GM18502 (cell line): ENCODE data around the gene GLRA3.
A peak's percentile ranks its signal among the peaks of the same experiment; 100 is the strongest.
"Not testable (repeated sequence)": the region's sequence is repeated elsewhere in the genome, so short reads cannot be mapped to it uniquely, and the experiment has no call there.

Experiments
- ATAC-seq: cut with Tn5 transposase; IDR thresholded peaks from one replicate; pipeline ENCODE4 v1.9.1; 2021; ENCODE audit warnings: mild to moderate bottlenecking; ENCODE audit not compliant: unreplicated experiment, poor library complexity

Gene GLRA3

DNA sequence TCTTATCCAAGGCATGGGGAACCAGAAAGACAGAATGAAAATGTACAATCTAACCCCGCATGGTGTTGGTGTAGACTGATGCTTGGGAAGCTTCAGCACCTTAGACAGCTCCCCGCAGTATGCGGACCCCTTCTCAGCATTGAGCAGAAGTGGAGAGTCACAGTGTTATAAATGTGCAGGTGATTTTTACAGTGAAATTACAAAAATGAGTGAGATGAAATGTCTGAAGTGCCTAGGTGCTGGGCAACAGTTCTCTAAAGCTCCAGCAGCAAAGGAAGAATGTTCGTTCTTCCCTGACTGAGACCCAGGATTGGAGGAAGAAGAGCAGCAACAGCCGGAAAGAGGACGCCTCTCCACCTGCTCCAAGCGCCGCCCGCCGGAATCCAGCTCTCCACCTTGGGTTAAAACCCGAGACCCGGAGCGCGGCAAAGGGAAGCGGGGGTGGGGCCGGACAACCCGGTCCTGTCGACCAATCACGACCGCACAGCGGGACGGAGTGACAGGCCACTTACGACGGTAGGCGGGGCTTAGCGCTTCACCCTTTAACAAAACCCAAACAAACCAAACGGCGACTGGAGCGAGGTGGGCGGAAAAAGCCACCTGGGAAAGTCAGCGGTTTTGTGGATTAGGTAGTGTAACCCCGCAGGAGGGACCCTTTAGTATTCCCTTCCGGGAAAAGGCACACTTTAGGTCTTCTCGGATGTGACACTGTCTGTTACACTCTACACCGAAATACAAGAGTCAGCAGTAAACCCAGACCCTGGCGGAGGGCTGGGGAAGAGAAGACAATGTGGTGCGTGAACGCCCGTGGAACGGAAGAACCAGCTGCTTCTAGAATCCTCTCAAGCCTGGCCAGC is at the start of gene GLRA3:
GLRA3 (minus strand) TSS at position 403 of the 857 bp plus-strand sequence. CDS start 436 bp downstream, outside the sequence.
- peak; percentile 90 for ATAC-seq

DNA sequence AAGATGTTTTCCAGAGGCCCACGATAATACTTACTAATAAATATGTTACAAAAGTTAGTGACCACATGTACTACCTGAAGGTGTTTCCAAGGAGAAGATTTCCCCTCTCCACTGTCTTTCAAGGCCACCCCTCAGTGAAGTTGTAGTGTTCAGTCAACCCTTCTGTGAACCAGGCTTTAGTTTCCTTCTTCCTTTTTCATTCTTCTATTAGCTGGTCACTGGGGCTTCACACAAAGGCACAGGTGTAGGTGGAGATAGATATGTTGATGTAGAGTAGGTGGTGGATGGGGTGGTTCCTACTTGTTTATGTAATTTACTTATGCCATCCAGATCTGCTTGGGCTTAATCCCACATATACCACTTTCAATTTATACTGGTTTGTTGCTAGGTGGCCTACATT is 45.9 kb upstream of the GLRA3 start:
- ATAC-seq = no peak

DNA sequence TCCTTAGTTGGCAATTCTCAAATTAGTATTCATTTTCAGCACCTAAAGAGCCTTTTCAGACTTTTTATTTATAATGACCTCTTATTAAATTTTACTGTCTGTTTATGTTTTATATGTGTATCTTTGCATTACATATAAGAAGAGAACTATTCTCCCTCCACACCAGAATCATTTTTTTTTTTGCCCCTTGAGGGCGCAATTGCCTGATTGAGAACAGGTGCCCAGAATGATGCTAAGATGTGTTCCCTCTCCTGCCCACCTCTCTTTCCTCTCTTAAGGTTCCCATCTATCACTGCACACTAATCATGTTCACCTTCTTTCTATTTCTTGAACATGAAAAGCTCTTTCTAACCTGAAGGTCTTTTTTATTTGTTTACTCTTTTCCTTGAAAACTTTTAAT is 44.9 kb upstream of the GLRA3 start:
- ATAC-seq = peak; percentile 47

DNA sequence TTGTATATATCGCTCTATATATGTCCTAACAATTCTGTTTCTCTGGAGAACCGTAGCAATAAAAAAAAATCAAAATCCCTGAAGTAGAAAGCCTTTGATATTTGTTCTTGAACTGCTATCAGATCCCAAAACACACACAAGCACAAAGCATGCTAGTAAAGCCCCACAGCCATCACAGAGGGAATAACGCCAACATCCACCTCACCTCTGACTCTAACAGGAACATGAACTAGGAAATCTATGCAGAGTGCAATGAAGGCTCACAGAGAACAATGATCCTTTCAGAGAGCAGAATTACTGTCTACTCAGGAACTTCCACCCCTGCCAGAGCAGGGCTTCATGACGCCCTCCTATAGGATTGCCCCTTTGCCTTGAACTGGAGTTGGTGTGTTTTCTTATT is 44.1 kb upstream of the GLRA3 start:
- ATAC-seq = not testable (repeated sequence)

DNA sequence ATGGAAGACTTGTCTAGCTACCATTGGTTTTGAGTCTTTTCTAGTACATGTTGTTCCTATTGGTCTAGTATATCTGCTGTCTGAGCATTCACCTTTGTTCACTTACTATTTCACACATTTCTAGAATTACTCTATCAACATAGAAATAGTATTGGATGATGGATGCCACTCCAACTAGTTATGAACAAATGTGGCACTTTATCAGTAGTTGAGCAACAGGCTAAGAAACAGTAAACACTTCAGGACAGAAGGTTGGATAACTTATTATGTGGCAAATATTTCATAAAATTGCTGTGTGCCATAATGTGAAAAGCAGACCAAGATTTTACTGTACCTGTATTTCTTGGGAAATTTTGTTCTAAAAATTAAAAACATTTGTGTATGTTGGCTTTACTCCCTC is 42.4 kb upstream of the GLRA3 start:
- no peak for ATAC-seq

DNA sequence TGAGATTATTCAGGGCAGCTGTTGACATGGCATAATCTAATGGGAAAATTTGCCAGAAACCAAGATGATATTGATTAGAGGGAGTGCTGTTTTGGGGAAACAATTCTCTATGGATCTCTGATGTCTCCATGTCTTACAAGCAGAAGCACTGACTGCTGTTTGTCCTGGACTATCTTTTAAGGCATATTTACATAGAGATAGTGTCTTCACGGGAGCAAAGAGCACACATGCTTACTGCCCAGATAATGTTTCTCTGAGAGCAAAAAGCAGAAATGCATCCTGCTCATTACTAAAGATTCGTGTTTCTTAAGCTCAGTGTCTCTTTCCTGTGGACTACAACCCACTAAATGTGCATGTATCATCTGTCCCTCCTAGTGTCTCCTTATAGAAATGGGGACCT is 41.3 kb upstream of the GLRA3 start:
- no peak for ATAC-seq

DNA sequence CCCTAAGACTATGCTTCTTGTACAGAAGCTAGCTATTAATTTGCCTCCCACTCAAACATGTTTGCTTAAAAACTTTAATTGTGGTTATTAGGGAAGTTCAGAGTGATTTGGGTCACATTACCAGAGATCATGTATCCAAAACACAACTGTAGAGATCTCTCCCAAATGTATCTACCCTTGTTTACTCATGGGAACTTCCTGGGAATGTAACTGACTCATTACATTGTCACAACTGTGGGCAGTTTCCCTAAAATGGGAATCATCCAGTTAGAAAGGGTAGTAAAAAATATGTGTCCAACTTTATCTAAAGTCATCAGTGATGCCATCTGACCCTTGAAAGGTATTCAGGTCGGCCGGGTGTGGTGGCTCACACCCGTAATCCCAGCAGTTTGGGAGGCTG is 40.3 kb upstream of the GLRA3 start:
- no peak for ATAC-seq

DNA sequence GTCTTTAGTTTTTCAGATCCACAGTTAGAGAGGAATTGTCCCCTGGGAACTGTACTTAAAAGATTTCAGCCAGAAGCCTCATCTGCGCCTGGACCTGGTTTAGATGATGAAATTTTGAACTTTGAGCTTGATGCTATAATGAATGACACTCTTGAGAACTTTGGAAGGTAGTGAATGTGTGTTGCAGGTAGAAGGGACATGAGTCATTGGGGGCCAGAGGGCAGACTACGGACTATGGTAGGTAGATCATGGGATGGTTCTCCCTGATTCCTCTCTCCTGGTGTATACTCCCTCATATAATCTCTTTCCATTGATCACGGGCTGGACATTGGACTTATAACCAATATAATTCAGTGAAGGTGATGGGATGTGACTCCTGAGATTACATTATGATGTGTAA is 38.9 kb upstream of the GLRA3 start:
- ATAC-seq = no peak

DNA sequence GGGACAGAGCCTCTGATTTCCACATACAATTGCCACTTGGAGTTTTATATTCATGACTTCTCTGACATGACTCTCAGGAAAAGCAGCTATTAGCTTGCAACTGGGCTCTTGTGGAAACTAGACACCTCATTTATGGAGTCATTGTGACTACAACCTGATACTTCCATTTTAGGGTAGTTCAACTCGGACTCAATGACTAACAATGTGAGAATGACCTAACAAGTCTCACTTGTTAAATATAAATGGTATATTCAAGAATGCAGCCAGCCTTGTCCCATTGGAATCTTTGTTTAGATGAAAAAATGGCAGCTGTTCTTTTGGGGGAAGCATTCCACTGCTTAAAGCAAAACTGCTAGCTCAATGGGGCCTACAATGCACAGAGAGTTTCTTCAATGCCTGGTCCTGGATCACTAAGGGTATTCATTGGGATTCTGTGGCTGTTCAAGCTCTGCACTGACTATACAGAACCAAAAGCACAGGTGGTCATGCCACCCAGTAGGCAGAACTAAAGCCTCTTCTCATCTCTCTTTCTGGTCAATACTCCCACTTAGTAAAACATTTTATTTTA is 36.5 kb upstream of the GLRA3 start:
- no peak for ATAC-seq

DNA sequence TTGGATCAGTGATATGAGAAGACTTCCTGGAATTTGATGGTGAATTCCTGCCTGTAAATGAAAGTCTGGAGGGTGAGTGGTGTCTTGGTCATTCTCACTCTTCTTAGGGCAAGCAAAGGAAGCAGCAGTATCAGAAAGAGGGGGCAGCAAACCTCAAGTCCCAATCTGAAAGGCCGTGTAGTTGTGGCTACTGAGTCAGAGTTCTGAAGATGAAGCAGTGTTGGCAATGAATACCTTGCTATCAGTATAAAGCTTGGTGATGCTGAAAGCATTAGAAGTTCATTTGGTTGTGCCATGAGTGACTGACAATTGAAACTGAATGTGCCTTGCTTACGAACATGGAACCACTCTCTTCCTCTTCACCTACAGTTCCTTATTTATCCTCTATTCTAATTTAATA is 35.0 kb upstream of the GLRA3 start:
- no peak for ATAC-seq

DNA sequence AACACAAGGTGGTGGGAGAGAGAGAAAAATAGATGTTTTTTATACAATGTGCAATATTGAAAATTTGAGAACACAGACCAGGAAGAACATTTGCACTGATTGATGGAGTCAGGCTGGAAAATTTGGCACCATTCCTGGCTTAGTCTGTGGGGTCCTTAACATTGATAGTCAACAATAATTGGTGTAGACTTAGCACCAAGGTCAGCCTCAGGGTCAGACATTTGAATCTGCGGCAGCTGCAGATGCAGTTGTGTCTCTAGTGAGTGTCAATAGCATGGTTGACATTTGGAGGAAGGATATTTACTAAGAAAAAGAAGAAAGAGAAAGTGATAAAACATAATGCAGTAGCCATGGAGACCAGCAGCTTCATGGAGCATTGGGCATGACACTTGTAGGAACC is 31.5 kb upstream of the GLRA3 start:
- no peak for ATAC-seq

DNA sequence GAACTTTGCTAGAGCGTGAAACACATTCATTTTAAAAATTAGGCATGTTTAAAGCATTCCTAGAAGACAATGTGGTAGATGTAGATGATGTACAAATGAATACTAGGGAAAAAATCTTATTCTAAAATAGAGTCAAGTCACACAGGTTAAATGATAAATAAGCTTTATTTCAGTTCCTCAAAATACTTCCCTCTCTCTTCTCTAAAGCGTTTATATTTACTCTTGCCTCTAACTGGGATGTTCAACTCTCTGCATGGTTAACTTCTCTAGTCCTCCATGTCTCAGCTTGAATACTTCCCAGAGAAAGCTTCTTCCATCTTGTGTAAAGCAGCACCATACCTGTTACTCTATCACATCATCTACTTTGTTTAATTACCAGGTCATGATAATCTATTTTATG is 30.9 kb upstream of the GLRA3 start:
- ATAC-seq = no peak

DNA sequence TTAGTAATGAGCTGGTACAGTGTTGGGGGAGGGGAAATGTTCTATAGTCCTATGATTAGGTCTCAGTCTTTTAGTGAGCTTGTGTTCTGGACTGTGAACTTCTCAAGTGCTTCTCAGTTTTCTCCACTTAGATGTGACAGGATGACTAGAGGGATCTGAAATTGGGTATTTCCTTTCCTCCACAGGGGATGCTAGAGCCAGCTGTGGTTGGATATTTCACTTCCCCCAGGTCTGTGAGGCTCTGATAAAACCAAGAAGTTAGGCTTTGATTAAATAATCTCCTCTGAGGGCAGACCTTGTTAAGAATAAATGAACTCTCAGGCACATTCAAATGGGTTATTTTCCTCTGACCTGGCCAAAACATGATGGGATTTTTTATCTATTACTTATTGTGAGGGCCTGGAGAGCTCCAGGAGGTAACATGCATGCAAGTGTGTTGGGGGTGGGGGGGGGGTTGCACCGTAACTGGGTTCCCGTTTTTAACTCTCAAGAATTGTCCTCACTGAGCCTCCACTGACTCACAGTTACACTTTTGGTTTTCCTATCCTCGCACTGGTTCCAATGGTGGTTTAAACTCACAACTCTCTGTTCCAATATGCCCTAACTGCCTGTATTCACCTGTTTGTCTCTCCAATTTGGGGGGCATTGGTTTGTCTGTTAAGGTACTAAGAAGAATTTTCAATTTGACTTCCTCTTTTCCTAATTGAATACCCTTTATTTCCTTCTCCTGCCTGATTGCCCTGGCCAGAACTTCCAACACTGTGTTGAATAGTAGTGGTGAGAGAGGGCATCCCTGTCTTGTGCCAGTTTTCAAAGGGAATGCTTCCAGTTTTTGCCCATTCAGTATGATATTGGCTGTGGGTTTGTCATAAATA is 28.1 kb upstream of the GLRA3 start:
- no peak for ATAC-seq

DNA sequence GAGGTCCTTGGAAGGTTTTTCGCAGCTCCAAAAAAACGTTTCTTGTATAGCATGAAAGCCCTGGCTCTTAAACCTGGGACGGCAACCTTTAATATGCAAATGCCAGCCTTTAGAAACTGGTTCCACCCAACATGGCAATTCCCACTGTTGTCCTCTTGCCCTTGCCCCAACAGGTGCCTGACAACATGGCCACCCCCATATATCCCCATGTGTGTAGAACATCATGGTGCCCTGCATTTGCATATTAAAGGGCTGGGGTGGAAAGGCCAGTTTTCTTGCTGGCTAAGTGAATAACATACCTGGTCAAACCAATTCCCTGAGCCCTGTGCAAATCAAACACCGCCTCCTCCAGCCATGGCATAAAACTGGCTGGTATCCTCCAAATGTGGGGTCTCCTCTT is 26.0 kb upstream of the GLRA3 start:
- no peak for ATAC-seq

DNA sequence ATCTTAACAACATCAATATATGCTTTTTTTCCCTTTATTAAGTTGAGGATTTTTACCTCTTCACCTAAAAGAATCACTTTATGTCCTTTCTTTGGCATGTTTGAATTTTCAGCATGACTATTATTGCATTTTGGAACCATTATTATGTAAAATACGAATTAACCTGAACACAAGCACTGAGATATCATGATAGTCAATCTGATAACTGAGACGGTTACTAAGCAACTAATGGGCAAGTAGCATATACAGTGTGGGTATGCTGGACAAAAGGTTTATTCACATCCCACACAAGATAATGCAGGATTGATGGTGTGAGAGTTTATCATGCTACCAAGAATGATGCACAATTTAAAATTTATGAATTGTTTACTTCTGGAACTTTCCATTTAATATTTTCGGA is 24.6 kb upstream of the GLRA3 start:
- ATAC-seq = no peak

DNA sequence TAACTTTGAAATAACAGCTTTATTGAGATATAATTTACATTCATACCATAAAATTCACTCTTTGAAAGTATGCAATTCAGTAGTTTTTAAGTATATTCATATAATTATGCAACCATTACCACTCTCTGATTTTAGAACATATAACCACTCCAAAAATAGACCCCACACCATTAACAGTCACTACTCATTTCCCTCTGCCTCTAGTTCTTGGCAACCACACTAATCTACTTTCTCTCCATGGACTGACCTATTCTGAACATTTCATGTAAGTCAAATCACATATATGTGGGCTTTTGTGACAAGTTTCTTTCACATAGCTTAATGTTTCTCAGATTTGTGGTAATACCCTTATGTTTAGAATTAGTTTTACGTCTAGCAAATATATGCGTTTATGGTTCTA is 19.5 kb upstream of the GLRA3 start:
- no peak for ATAC-seq

DNA sequence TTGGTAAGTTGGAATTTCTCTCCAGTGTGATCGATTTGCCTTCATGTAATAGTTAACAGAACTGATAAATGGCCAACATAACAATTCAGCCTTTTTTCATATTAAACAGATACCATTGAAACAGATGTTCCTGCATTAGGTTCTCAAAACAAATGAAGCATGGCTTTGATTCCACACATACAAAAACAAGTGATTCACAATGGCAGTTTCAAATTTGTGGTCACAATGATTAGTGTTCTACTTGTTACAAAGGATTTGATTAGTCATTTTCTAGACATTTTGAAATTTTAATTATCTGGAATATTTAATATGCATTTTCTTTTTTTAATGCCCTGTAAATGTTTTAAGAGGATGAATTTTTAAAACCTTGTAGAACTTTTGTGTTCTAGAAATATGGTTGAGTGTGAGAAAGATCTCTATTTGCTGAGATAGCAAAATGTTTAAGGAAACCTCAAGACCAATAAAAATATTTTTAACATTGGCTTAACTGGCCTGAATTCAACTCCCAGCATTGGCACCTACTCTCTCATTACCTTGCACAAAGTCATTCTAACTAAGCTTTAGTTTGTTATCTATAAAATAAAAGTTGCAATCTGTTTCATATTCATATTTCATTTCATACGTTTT is 18.9 kb upstream of the GLRA3 start:
- no peak for ATAC-seq

DNA sequence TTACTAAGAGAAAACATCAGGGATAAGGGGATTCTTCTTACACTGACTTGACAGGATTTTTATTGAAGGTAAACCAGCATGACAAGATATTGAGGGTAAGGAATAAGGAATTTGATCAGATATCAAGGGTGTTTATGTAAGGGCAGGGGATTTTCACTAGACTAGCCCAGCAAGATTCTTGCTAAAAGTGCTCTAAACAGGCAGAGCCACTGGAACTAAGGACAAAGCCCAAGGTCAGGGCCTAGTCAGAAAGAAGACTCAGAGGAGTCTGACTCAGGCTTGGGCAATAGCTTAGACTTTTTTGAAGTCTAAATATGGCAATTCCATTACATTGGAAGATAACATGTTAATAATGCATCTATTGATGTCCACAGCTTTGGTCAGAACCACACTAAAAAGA is 6.5 kb upstream of the GLRA3 start:
- no peak for ATAC-seq

DNA sequence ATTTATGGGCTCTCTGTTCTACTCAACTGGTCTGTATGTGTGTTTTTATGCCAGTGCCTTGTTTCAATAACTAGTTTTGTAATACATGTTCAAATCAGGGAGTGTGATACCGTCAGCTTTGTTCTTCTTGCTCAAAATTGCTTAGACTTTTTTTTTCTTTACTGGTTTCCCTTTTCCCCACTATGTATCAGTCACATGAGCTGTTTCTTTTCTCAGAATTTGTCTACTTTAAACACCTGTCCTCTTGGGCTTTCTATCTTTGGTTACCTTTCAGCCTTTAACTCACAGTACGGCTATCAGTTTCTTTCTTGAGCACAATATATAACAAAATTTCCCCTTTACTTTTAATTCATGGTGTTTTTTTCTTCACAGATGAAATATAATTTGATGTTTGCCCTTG is 5.4 kb upstream of the GLRA3 start:
- ATAC-seq = no peak

DNA sequence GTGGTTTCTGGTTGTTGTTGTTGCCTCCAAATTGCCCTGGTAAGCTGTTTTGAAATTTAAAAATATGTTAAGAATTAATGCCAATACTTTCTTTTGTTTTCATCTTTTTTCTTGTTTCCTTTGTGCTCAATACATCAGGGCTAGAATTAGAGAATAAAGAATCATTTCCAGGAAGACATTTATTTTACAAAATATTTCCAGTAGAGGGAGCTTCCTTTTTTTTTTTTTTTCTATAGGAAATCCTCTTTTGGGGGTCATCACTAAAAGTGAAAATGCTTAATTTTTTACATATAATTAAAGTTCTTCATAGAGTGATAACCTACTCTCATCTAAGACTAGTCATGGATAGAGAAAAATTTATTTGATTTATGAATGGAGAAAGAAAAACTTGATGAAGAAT is 2.4 kb downstream of the GLRA3 start:
- no peak for ATAC-seq

DNA sequence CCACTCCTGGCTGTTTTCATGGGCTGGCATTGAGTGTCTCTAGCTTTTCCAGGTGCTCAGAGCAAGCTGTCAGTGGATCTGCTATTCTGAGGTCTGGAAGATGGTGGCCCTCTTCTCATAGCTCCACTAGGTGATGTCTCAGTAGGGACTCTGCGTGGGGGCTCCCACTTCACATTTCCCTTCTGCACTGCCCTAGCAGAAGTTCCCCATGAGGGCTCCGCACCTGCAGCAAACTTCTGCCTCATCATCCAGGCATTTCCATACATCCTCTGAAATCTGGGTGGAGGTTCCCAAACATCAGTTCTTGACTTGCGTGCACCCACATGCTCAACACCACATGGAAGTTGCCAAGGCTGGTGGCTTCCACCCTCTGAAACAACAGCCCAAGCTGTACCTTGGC is 13.8 kb downstream of the GLRA3 start:
- no peak for ATAC-seq
